Endodermal cell (in vitro differentiated cells): ENCODE measurements around the gene C13orf46. TPM values are rescaled to one million over a fixed set of nuclear protein-coding genes. Genes with fewer than 3 reads are reported as not detected.
A peak's percentile ranks its signal among the peaks of the same experiment; 100 is the strongest.

Source experiments
- DNase-seq: peaks from one replicate; pipeline ENCODE4 v3.0.0-alpha.2; 2017
- H3K27ac ChIP-seq: 2 replicates; pipeline ENCODE4 v1.5.1; 2013; ENCODE audit warnings: mild to moderate bottlenecking, low read depth, low read length, moderate library complexity
- H3K27me3 ChIP-seq: 2 replicates; pipeline ENCODE4 v1.6.1; 2013; ENCODE audit warnings: mild to moderate bottlenecking, low read length, moderate library complexity; ENCODE audit not compliant: insufficient read depth, control insufficient read depth, poor library complexity, severe bottlenecking
- H3K36me3 ChIP-seq: 2 replicates; pipeline ENCODE4 v1.7.0; 2013; ENCODE audit warnings: mild to moderate bottlenecking, low read length, moderate library complexity; ENCODE audit not compliant: control insufficient read depth, insufficient read depth
- H3K4me1 ChIP-seq: one replicate; pipeline ENCODE4 v1.7.0; 2013; ENCODE audit warnings: low read length; ENCODE audit not compliant: control insufficient read depth, insufficient read depth
- H3K4me3 ChIP-seq: 2 replicates; pipeline ENCODE4 v1.5.1; 2013; ENCODE audit warnings: mild to moderate bottlenecking, low read length, moderate library complexity
- H3K9ac ChIP-seq: 2 replicates; pipeline ENCODE4 v1.6.1; 2013; ENCODE audit warnings: mild to moderate bottlenecking, low read length, moderate library complexity; ENCODE audit not compliant: poor library complexity, severe bottlenecking; ENCODE audit errors: extremely low read depth
- H3K9me3 ChIP-seq: 2 replicates; pipeline ENCODE4 v1.6.1; 2013; ENCODE audit warnings: mild to moderate bottlenecking, low read length, moderate library complexity; ENCODE audit not compliant: control insufficient read depth
- H3K27ac Mint-ChIP-seq: 2 replicates; pipeline ENCODE4 v1.8.0; 2020; ENCODE audit warnings: mixed read lengths
- H3K27me3 Mint-ChIP-seq: 2 replicates; pipeline ENCODE4 v1.8.0; 2021; ENCODE audit warnings: mild to moderate bottlenecking, mixed read lengths; ENCODE audit not compliant: insufficient read depth
- H3K36me3 Mint-ChIP-seq: 2 replicates; pipeline ENCODE4 v1.8.0; 2020; ENCODE audit warnings: low read depth, mixed read lengths
- H3K4me1 Mint-ChIP-seq: 2 replicates; pipeline ENCODE4 v1.8.0; 2020; ENCODE audit warnings: mixed read lengths
- H3K4me3 Mint-ChIP-seq: 2 replicates; pipeline ENCODE4 v1.8.0; 2020; ENCODE audit warnings: mild to moderate bottlenecking, moderate library complexity, mixed read lengths
- H3K9me3 Mint-ChIP-seq: 2 replicates; pipeline ENCODE4 v1.8.0; 2020; ENCODE audit warnings: mild to moderate bottlenecking, mixed read lengths
- WGBS, 2 experiments: methylation state at CpG; one replicate each; pipeline versions ENCODE4 v1.1.5 to v1.1.7; 2013; ENCODE audit warnings: missing lambda C conversion rate in 2 of 2, mixed read lengths in 1 of 2; ENCODE audit not compliant: insufficient coverage in 1 of 2, insufficient read length in 1 of 2; 5-methylcytosine and 5-hydroxymethylcytosine counted together
- total RNA-seq, 2 donors: library from RNA; stranded (reverse); fragmentation: NEBNext Ultra II Directional in 1 of 2; extraction: Animal tissue kit (Norgen Biotek cat#: 25700) in 1 of 2; gene quantifications; 2 replicates in 1 of 2; 3 replicates in 1 of 2; pipeline ENCODE4 v1.2.1, GENCODE V29; 2021
- TF ChIP-seq, protein P1 (sequence below): fragments of 200-600 bp; sonication (generic); conservative IDR thresholded peaks from 2 replicates; pipeline ENCODE4 v1.5.0; 2021; ENCODE audit warnings: antibody characterized with exemption, mild to moderate bottlenecking

Gene C13orf46
- total RNA-seq, 2 donors from 2014 or later = 0.20 to 0.27 TPM

DNA sequence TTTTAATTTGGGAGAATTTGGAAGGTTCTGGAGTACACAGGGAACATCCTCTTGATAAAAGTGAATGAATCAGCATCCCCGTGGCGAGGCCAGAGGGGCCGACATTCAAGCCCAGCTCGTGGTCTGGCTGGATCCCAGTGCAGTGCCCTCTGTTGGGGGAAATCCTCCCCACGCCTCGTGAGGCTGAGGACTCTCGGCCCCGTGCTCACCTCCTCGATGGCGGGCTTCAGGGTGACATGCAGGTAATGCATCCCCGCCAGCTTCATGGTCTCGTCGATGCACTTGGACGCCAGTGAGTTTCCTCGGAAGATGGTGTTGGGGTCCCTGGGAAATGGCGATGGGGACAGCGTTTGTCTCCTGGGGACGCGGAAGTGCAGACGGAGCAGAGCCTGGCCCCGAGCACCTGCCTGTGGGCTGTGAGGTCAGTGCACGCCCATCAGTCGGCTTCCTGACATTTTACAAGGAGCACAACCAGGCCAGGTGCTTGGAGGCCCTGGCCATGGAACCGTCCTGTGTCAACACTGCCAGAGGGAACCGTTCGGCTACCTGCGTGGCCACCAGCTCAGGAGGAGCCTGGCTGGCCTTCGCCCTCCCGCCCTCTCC, 43.3 kb upstream of the C13orf46 start:
- Histone ChIP-seq H3K27ac (no peak overlapping the region), H3K4me3 (no peak overlapping the region), H3K36me3 (no peaks in the 10 kb centered on the region), H3K9me3 (no peaks in the 10 kb centered on the region), H3K4me1 (no peaks in the 10 kb centered on the region), H3K27me3 (no peaks in the 10 kb centered on the region), H3K9ac (no peak overlapping the region)
- Mint-ChIP-seq H3K27ac (peak overlapping the region; percentile 56), H3K9me3 (no peaks in the 10 kb centered on the region), H3K4me3 (no peak overlapping the region), H3K4me1 (no peaks in the 10 kb centered on the region), H3K27me3 (no peaks in the 10 kb centered on the region), H3K36me3 (peaks cover 15% of the 10 kb centered on the region)
- TF ChIP-seq, protein P1, sequence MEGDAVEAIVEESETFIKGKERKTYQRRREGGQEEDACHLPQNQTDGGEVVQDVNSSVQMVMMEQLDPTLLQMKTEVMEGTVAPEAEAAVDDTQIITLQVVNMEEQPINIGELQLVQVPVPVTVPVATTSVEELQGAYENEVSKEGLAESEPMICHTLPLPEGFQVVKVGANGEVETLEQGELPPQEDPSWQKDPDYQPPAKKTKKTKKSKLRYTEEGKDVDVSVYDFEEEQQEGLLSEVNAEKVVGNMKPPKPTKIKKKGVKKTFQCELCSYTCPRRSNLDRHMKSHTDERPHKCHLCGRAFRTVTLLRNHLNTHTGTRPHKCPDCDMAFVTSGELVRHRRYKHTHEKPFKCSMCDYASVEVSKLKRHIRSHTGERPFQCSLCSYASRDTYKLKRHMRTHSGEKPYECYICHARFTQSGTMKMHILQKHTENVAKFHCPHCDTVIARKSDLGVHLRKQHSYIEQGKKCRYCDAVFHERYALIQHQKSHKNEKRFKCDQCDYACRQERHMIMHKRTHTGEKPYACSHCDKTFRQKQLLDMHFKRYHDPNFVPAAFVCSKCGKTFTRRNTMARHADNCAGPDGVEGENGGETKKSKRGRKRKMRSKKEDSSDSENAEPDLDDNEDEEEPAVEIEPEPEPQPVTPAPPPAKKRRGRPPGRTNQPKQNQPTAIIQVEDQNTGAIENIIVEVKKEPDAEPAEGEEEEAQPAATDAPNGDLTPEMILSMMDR = peak; percentile 70
- 91 to 92% methylated on average over 25 to 29 of the region's 29 CpGs for WGBS, 2 experiments
- DNase-seq = peak; percentile 82

DNA sequence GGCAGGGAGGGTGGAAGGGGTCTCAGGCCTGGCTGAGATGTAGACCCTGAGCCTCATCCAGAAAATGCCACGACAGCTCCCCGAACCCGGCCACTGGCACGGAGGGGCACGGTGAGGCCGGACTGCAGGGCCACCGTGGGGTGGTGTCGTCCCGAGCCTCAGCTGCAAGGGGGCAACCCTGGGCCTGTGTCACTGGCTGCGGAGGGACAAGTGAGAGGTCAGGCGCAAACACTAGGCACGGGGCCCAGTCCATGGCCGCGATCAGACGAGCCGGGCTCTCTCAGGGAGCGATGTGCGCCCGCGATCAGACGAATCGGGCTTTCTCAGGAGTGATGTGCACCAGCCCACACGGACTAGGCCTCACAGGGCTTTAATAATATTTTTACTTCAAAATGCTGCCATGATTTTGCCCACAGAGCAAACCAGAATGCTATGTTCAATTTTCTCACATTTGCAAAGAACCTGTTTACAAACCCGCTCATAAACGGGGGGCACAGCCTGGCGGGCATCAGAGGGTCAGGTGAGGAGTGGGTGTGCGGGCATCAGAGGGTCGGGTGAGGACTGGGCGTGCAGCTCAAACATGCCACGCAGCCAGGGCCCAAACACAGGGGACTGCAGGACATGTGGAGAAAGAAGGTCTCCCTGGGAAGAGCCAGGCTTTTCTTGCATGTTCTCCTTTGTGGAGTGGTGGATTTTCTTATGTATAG, 42.6 kb upstream of the C13orf46 start:
- Histone ChIP-seq H3K4me3 (no peak overlapping the region), H3K9ac (no peak overlapping the region), H3K27me3 (no peaks in the 10 kb centered on the region), H3K27ac (no peak overlapping the region), H3K4me1 (no peaks in the 10 kb centered on the region), H3K9me3 (no peaks in the 10 kb centered on the region), H3K36me3 (no peaks in the 10 kb centered on the region)
- H3K27me3 Mint-ChIP-seq = no peaks in the 10 kb centered on the region
- no peaks in the 10 kb centered on the region for H3K4me1 Mint-ChIP-seq
- DNase-seq = no peak
- H3K36me3 Mint-ChIP-seq = peaks cover 15% of the 10 kb centered on the region
- 94 to 96% methylated on average over 30 of the region's 30 CpGs for WGBS, 2 experiments
- H3K27ac Mint-ChIP-seq = peak overlapping the region; percentile 56
- no peaks in the 10 kb centered on the region for H3K9me3 Mint-ChIP-seq
- TF ChIP-seq, protein P1 = no peak
- no peak overlapping the region for H3K4me3 Mint-ChIP-seq

DNA sequence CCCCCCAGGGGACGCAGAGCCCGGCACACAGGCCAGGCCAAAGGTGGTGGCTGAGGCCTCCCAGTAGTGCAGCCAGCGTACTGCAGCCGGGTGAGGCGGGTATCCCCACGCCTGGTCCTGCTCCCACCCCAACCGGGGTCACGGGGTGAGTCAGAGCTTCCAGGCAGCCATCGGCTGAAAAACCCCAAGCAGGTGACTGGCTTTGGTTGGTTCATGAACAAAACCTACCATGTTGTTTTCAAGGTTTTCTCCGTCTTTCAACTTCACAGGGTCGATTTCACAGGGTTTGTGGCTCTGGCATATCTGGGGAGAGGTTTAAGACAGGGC, 42.1 kb upstream of the C13orf46 start:
- no peak overlapping the region for H3K4me3 ChIP-seq
- no peaks in the 10 kb centered on the region for H3K27me3 Mint-ChIP-seq
- no peak for DNase-seq
- H3K27ac Mint-ChIP-seq = no peak overlapping the region
- no peaks in the 10 kb centered on the region for H3K4me1 ChIP-seq
- H3K36me3 ChIP-seq = no peaks in the 10 kb centered on the region
- H3K9me3 ChIP-seq = no peaks in the 10 kb centered on the region
- H3K4me1 Mint-ChIP-seq = no peaks in the 10 kb centered on the region
- no peak overlapping the region for H3K4me3 Mint-ChIP-seq
- TF ChIP-seq, protein P1 = no peak
- no peaks in the 10 kb centered on the region for H3K27me3 ChIP-seq
- H3K9ac ChIP-seq = no peak overlapping the region
- no peak overlapping the region for H3K27ac ChIP-seq
- H3K36me3 Mint-ChIP-seq = peaks cover 18% of the 10 kb centered on the region
- H3K9me3 Mint-ChIP-seq = no peaks in the 10 kb centered on the region
- 97 to 98% methylated on average over 9 to 11 of the region's 11 CpGs for WGBS, 2 experiments
